UCSD-AML1 (cell line): ENCODE data around the gene LOC128125822.
"Not testable (repeated sequence)": the region's sequence is repeated elsewhere in the genome, so short reads cannot be mapped to it uniquely, and the experiment has no call there.

Experiments used
- DNase-seq: peaks from one replicate; lab custom pipeline; 2025; ENCODE audit not compliant: unreplicated experiment; lab: John Stamatoyannopoulos, UW

The LOC128125822 gene

DNA sequence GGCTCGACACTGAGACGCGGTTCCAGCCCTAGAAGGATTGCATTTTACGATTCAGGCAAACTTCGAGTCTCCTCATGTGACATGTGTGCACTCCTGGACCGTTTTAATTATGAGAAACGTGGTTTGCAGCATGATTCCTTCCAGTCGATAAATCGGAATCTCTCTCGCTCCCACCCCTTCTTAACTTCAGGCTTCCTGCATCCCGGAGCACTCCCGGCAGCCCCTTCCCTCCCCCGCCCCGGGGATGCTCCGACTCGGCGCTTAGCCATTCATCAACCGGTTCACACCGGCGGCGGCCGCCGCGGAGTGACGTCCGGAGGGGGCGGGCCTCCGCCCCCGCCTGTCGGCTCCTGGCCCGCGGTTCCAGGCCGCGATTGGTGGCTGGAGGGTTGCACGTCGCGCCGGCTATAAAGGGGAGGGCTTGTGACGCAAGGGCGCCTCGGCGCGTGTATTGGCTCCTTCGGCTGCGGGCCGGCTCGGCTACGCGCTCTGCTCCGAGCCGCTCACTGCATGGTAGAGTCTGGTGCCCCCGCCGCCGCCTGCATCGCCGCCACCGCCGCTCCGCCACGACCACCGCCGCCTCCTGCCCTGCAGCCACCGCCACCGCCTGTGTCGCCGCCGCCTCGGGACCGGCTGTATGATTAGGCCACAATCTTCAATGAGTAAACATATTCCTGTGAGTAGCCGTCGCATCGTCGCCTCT, at the start of gene LOC128125822, which contains the start of gene PTP4A1:
Gene LOC128125822 (plus strand): TSS at position 437 of the 703 bp plus-strand sequence.
Gene PTP4A1 (plus strand): TSS at position 437 of the 703 bp plus-strand sequence. CDS start 4,401 bp downstream, outside the sequence.
- peak; percentile 97 for DNase-seq

DNA sequence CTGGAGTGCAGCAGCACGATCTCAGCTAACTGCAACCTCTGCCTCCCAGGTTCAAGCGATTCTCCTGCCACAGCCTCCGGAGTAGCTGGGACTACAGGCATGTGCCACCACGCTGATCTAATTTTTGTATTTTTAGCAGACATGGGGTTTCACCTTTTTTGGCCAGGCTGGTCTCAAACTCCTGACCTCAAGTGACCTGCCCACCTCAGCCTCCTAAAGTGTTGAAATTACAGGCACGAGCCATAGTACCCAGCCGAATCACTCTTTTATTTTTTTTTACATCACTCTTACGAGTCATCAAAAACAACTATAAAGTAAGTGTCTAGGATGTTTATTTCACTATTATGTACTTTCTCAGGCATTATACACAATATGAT, 49.4 kb upstream of the LOC128125822 start:
- DNase-seq, result not testable (repeated sequence)

DNA sequence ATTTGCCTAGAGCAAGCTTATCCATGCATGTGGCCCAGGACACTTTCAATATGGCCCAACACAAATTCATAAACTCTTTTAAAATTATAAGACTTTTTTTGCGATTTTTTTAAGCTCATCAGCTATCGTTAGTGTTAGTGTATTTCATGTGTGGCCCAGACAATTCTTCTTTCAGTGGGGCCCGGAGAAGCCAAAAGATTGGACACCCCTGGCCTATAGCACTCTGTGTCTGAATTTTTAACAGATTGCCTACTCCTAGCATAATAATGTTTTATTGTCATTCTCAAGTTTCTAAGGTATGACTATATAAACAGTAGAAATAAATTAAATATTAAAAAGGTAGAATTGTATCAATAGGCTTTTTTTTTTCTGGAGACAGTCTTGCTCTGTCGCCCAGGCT, 48.6 kb upstream of the LOC128125822 start:
- DNase-seq, result no peak

DNA sequence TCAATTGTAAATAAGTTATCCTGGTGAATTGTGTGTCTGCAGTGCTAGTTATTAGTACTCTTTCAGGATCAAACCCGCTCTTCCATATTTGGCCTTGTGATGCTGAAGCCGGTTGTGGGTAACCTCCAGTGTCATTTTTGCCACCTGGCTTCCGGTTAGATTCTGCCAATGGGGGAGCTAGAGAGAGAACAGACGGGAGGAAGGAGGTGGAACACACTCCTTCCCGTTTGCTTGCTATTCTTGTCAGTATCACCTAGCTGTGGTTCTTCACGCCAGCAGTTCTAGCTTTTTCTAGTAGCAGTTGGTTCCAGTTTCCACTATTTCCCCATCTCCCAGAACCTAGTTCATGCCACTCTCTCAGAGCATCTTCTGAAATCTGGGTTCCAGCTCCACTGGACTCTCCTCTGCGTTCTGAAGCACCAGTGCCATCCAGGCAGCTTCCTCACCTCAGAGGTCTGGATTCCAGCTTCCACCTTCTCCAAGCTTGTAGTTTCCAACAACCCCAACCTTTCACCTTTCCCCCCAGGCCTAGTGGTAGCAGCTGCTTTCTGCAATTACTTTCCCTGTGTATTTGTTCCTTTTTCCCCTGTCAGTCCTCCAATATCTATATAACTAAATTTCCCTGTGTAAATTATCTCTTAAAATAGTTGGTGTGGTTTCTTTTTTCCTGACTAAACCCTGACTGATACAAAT, 46.9 kb upstream of the LOC128125822 start:
- DNase-seq, result peak; percentile 14

DNA sequence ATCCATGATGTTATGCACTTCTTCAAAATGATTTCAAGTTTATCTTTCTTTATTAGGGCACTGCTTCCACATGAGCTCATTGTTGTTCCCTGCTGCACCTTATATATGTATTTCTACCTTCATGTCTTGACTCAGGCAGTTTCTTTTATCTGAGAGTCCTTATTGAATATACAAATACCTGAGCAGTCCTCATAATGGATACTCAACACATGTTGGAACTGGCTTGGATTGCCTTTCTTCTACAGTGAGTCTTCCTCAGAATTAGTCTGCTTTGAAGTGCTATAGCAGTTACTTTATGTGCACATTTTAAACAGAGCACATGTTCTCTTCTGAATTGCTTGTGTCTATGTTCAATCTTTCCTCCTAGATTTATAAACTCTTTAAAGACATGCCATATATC, 45.3 kb upstream of the LOC128125822 start:
- DNase-seq, result no peak

DNA sequence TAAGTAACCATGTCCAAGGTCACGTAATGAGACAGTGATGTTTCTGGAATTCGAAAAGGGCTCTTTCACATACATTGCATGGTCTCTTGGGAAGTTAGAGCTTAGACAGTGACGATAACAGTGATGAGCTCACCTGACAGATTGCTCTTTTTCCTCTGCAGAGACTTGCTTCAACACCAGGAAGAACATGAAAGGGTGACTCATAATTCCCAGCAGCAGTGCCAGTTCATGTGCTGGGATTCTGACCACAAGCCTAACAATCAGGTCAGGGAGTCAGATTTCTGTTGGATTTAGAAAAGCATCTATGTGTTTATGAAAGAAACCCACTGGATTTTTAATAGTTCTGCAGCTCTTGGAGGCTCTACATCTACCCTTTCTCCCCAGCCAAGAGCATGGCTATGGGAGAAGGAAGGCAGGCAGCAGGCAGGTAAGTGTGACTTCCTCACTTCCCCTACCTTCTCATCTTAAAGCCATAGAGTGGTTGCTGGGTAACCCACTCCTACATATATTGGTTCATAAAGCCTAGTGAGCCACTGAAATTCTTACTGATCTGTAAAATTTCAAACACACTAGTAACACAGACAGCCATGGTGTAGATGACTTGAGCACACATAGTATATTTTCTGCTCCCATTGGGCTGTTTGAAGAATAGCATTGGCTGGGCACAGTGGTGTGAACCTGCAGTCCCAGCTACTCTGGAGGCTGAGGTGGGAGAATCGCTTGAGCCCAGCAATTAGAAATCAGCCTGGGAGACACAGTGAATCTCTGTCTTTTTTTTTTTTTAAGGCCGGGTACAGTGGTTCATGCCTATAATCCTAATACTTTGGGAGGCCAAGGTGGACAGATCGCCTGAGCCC, 44.4 kb upstream of the LOC128125822 start:
- no peak for DNase-seq

DNA sequence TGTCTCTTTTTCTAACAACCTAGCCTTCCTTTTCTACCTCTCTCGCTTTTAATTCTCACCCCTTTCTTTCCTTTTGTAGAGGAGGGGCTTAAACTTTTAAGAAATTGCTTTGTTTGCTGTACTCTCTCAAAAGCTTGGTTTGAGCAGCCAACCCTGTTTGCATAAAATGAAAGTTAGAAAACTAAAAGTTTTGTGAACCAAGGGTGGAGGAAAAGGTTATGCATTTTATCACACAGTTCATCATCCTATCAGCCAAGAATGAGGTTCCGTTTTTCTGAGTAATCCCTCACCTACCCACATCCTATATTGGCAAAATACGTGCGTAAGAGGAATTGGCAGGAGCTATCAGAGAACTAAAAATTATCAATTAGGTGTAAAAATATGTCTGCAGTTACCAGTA, 42.8 kb upstream of the LOC128125822 start:
- no peak for DNase-seq

DNA sequence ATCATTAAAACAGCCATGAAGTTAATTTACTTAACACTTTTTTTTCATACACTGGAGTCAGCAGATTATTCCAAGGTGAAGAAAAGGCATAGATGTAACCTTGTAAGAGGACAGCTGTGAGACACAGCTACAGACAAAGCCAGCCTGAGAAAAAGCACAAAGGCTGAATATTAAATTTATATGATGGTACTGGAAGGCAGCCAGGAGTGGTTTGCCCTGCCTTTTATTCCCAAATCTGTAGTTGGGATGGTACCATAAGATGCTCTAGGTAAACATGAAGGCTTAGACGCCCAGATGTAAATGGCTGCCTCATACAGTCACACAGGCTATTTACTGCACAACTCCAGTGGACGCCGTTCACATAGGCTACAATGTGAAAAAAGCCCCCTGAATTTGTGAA, 42.1 kb upstream of the LOC128125822 start:
- no peak for DNase-seq

DNA sequence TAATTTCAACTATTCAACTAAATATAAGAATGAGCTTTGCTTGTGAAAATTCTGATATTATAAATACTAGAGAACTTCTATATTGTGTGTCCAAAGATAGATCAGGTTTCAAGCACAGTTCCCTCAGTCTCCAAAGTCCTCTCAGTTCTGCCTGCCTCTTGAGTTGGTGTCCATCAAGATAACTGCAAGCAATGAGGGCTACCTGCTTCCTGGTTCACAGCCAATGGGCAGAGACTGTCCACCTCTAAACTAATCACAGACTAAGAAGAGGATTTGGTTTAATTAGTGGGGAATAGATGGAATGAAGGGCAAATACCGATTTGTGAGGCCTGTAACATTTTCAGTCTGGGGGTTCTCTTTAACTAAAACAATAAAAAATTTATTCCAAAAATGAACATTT, 41.3 kb upstream of the LOC128125822 start:
- DNase-seq, result no peak

DNA sequence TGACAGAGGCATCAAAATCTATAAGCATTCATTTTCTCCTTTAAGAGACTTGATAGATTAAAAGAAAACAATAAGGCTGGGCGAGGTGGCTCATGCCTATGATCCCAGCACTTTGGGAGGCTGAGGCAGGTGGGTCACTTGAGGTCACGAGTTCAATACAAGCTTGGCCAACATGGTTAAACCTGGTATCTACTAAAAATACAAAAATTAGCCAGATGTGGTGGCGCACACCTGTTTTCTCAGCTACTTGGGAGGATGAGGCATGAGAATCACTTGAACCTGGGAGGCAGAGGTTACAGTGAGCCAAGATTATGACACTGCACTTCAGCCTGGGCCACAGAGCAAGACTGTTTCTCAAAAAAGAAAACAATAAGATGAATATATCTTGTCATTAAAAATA, 39.3 kb upstream of the LOC128125822 start:
- no peak for DNase-seq

DNA sequence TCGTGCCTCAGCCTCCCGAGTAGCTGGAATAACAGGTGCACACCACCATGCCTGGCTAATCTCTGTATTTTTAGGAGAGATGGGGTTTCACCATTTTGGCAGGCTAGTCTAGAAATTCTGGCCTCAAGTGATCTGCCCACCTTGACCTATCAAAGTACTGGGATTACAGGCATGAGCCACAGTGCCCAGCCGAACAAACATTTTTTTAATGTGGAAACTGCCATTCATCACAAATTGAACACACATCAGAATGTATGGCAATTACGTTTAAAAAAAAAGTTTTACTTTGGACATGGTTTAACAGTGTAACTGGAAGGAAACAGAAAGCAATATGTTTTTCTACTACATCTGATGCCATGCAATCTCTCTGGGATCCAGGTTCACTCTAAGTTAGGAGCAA, 38.3 kb upstream of the LOC128125822 start:
- no peak for DNase-seq

DNA sequence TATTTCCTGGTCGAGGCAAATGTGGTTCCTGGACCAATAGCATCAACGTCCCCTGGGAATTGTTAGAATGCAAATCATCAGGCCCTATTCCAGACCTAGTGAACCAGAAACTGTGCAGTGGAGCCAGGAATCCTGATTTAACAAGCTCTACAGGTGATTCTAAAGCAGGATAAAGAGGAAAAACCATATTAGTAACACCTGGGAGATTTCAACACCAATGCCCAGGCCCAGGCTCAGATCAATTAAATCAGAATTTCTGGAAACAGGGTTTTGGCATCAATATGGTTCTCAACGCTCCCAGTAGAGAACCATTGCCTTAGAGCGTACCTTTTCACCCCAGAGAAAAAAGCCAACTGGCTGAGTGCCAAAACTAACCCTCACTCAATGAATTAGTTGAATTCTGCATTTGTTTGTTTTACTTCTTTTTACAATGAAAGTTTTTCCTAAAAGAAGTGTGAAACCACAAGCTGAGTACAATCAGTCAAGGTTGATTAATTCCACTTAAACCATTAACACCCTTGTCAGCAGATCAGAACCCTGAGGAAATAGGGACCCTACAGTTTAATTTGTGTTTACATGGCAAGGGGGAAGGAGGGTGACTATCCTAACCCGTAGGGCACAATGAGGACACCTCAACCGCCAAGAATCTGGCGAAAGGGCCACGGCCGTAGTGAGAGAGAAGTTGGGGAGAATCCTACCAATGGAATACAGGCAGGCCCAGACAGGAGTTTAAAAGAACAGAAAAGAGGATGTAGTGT, 34.9 kb upstream of the LOC128125822 start:
- no peak for DNase-seq

DNA sequence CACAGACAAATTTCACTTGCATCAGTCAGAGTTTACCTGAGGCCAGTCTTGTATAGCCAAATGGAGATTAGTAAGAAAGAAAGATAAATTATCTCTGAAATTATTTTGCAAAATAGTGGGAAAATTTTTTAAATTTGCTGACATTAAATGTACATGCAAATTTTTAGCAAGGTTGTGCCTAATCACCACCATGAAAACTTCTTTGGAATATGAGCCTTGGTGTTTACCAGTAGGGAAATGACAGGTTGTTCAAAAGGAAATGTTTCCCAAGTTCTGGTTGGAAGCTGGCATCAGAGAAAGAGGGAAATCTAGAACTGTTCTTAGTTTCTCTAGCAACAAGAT, 34.4 kb upstream of the LOC128125822 start:
- no peak for DNase-seq

DNA sequence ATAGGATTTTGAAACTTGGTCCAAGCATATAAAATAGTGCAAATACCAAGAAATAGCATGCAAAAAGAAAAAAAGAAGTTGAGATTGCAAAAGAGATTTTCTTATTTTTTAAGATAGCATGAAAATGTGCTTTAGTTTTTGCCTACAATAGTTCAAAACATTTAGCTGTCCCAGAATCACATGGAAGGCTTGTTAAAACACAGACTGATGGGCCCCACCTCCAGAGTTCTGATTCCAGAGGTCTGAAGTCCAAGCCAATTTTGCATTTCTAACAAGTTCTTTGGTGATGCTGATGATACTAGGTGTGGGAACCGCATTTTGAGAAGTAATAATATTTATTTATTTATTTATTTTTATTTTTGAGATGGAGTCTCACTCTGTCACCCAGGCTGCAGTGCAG, 33.7 kb upstream of the LOC128125822 start:
- DNase-seq, result no peak

DNA sequence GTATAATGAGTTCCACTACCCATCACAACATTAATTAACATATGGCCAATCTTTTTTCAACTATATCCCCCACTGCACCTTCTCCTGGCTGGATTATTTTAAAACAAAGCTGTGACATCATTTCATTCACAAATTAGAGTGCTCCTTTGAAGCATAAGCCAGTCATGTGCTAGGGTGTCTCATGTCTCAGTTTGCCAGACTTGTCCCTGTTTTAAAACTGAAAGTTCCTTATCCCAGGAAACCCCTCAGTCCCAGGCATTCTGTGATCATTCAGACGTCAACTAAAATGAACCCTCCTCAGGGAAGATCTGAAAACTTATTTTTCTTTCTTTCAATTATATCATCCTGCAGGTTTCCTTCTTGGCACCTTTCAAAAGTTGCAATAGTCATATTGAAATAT, 29.3 kb upstream of the LOC128125822 start:
- DNase-seq, result no peak

DNA sequence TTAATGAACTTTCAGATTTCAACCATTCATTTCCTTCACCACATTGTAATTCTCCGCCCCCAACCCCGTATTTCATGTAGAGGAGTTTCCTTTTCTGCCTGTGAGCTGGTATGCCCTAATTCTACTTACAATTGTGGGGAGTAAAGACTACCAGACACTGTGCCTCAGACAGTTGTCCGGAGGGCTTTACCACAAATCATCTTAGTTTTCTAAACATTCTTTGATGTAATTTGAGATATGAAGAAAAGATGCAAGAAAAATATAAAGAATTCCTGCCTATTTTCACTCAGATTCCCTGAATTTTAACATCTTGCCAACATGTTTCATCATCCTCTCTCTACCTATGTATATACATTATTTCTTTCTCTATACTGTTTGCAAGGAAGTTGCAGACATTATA, 28.3 kb upstream of the LOC128125822 start:
- no peak for DNase-seq

DNA sequence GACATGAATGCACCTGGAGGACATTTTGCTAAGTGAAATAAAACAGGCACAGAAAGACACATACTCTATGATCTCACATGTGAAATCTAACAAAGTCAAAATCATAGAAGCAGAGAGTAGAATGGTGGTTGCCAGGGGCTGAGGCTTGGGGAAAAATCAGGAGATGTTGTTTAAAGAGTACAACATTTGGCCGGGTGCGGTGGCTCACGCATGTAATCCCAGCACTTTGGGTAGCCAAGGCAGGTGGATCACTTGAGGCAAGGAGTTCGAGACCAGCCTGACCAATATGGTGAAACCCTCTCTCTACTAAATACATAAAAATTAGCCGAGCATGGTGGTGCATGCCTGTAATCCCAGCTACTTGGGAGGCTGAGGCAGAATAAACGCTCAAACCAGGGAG, 26.0 kb upstream of the LOC128125822 start:
- DNase-seq, result no peak

DNA sequence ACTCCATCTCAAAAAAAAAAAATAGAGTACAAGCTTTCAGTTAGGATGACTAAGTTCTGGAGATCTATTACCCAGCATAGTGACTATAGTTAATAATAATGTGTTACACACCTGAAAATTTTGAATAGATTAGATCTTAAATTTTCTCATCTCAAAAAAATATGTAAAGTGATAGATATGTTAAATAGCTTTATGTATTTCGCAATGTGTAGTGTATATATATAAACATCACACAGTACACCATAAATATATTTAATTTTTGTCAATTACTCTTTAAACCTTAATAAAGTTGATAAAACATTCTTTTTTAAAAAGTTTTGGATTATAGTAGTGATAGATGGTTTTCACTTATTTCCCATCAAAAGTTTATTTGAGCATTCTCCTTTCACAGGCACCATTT, 25.6 kb upstream of the LOC128125822 start:
- DNase-seq, result no peak

DNA sequence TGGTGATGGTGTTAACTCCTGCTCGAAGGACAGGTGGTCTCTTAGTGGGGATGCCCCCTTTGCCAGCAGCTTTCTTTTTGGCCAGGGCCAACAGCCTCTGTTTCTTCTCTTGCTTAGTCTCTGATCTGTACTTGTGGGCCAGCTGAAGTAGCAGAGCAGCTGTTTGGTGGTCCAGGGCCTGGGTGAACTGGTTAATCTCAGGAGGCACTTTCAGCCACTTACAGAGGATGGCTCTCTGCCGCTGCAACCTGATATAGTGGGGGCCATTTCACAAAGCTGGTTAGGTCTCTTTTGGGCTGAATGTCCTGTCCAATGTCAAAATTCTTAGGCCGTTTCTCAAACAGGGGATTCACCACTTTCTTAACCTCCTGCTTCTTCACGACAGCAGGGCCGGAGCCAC, 23.2 kb upstream of the LOC128125822 start:
- no peak for DNase-seq

DNA sequence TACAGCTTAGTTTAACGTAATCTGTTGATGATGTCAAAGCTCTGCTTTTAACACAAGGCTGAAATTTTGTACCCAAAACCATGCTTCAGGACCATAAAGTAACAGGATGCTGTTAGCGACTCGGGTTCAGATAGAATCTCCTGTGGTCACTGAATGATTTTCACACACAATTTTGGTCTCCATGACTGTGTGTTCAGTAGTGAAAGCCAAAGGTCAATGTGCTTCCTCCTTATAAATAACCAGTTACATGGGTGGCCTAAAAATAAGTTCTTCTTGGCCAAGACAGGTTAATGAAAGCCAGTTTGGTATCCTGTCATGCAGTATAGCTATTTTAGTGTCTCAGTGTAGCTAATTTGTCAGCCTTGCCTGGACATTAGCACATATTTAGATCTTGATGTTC, 19.1 kb upstream of the LOC128125822 start:
- no peak for DNase-seq

DNA sequence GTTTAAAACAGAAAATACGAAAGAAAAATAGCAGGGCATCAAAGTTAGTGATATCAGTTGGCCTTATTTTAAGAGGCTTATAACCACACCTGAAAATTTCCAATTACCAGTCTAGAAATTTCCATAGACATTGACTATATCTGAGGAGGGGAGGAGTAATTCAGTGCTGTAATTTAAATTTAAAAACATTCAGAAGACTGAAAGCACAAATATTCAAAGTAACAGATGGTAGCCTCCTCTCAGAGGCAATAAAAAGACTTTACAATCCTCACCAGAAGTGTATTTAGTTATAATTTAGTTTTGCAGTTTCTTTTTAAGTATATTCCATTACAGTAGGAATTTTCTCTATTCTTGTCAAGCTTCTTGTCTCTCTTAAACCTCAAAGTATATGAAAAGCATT, 18.4 kb upstream of the LOC128125822 start:
- no peak for DNase-seq
